NCI-H146 (cell line): ENCODE data around the gene CSMD2.

Experiments
- DNase-seq: peaks from one replicate; lab custom pipeline; 2025; lab: John Stamatoyannopoulos, UW

CSMD2 gene

DNA sequence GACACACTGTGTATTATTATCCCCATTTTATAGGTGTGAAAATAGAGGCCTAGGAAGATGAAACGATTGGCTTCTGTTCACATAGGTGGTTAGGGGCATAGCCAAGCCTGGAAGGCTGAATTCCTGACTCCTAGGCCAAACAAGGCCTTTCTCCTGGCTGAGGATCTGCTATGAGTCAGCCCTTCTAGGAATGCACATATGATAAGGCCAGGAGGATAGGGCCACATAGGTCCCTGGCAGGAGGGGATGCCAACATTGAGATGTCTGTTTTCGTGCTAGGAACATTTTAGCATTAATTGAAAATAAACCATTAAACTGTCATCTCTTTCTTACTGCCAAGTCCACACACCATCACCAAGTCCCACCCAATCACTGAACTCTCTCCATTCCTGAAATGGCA lies 9.2 kb downstream of the CSMD2 start:
- DNase-seq = no peak

GRCh38 chr1:34153246-34153645 lies 11.8 kb downstream of the CSMD2 start:
- DNase-seq = no peak

DNA sequence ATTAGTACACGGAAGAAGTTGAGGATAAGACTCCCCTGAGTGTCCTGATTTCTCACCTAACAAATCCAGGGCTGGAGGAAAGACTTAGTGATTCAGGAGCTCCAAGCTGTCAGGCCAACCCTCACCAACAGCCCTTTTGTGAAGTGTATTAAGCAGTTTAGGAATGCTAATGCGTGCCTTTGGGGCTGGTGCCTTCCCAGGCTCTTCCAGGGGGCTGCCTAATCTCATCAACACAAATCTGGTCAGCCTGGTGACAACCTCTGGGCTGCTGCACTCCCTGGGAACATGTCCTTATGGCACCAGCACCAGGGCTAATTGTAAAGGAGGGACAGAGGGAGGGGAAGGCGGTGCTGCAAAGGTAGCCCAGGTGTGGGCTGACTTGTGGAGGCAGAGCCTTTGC lies 15.5 kb downstream of the CSMD2 start:
- DNase-seq = no peak

GRCh38 chr1:34147301-34147700 lies 17.7 kb downstream of the CSMD2 start:
- DNase-seq = no peak

- no peak for DNase-seq
Observed at GRCh38 chr1:34144766-34145165, 20.3 kb downstream of the CSMD2 start.

DNA sequence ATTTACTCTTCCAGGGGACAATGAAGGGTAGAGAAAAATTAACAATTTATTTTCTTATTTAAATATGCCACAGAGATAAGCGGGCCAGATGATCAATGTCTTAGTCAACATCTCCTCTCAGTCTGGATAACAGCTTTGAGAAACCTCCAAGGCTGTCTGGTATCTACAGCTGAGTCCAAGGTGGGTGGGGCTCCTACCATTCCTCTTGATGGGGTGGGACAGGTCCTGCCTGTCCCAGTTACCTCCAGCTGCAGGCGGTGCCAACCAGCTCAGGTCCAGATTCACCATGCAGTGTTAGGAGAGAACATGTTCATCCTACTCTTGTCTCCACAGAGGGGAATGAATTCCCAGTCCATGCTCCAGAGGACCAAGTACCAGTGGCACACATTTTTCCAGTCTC lies 21.1 kb downstream of the CSMD2 start:
- no peak for DNase-seq

DNA sequence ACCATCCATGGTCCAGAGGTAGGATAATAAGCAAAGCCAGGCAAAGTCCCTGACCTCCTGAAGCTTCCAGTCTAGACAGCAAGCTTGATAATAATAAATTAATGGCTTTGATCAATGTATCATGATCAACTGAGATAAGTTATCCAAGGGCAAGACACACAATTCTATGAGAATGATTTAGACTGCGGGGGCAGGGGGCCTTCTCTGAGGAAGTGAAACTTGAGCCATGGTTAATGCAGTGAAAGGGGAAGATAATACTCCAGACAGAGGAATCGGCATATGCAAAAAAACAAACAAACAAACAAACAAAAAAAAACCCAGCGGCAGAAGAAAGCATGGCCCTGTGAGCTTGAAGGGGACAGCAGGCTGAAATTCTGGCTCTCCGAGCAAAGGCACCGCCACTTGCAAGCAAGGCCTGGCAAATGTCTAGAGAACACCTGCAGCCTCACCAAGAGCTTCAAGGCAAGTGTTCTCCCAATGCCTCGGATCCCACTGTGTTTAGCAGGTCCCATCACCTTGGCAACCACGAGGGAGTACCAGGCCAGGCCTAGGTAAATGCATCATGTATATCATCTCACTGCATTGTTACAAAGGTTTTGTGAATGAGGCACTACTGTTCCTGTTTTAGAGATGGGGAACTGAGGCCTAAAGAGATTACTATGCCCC lies 24.9 kb downstream of the CSMD2 start:
- no peak for DNase-seq

GRCh38 chr1:34137411-34137810 lies 27.6 kb downstream of the CSMD2 start:
- no peak for DNase-seq

DNA sequence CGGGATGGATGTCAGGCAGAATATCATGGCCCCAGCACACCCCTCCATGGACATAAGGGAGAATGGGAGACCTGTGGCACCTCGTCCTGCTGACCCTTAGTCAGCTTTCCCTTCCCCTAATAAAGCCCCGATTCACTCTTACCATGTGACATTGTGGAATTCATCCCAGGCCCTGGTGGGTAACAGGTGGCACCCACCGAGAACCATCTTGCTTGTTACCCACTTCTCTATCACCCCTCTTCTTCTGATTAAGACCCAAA lies 32.9 kb downstream of the CSMD2 start:
- no peak for DNase-seq

GRCh38 chr1:34131396-34132160 lies 33.5 kb downstream of the CSMD2 start:
- DNase-seq = no peak

GRCh38 chr1:34130306-34130705 lies 34.7 kb downstream of the CSMD2 start:
- no peak for DNase-seq

- no peak for DNase-seq
Observed at GRCh38 chr1:34129630-34130029, 35.4 kb downstream of the CSMD2 start.

DNA sequence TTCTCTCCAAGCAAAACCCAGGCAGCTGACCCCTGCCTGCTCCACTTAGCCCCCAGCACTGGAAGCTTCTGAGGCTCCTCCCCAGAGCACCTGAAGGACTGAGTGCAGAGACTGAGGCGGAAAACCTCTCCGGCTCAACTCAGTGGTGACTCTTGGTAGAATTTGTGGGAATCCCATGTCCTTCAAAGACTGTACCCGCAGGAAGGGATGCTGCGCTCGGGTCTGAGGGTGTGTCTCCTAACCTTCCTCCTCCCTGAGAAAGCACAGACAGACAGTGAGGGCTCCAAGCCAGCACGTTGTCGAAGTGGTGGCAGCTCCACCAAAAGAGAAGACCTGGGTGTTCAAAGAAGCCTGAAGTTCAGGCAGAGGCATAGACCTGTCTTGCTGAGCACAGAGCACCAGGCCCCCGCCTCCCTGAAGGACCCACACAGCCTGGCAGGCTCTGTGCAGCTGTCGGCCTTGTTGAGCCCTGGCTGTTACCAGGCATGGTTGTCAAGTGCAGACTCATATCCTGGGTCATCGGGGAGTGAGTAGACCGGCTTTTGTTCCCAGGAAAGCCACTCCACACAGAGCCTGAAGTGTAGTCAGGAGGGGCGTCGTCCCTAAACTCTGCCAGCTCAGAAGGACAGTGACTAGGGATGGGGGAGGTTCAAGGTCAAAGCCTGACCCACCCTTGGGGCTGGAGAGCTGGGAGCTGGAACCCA lies 36.7 kb downstream of the CSMD2 start:
- no peak for DNase-seq

DNA sequence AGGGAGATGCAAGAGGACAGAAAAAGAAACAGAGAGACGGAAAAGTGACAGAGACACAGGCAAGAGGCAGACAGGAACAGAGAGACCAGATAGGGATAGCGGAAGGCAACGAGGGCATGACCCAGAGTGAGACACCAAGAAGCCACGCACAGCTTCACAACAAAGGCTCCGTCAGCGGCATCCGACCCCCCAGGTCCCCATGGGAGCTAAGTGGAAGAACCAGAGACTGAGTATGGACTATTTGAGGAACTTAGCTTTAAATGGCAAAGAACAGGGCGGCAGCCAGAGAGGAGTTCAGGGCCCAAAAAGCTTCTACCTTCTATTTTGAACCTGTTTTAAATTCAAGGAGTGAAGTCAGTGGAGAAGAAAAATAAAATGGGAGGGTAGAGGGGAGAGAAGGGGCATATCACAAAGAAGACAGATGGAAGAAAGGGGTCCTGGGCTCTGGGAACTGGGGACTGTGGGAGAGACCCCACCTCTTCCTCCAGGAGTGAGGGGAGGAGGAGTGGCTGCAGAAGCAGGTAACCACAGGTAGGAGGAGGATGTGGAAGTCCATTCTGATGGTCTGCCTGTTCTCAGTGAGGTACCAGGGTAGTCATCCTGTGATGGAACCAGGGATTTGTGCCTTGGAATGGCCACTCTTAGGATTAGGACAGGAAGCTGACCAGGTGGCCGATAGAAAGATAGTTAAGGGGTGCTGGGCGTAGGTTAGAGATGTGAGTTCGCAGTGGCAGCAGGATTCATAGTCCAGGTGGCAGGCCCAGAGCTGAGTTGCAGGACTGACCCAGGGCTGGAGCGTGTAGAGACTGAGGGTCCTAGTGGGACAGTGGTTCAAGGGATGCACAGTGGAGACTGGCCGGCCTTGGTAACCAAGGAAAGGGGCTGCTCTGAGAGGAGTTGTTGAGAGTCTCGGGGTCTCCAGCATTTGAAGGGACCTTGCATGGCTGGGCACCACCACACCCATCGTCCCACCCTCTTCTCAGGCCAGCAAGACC lies 37.7 kb downstream of the CSMD2 start:
- DNase-seq = no peak

GRCh38 chr1:34126486-34126885 lies 38.5 kb downstream of the CSMD2 start:
- no peak for DNase-seq

DNA sequence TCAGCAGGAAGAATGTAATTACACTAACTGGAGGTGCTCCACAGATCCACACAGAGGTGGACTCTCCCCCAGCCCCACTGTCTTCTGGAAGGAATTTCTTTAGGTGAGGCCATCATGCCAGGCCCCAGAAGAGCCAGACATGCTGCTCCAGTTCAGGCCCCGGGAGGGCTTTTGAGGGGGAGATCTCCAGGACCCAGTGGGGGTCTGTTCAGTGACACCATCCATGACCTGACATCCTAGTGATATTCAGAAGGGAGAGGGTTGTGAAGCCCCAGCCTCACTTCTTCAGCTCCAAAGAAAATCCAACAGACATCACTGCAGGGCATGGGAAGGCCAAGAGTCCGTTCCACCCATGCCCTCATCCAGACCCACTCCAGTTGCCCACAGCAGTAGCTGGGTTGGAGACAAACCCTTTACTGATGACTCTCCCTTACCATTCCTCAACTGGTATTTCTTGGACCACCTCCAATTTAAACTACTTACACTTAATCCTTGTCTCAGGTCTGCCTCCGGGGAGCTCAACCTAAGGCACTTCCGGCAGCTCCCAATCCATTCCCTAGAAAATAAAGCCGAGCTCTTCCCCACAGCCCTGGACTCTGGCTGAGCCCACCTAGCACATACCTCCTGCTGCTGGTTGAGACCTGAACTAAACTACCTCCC lies 39.2 kb downstream of the CSMD2 start:
- no peak for DNase-seq

DNA sequence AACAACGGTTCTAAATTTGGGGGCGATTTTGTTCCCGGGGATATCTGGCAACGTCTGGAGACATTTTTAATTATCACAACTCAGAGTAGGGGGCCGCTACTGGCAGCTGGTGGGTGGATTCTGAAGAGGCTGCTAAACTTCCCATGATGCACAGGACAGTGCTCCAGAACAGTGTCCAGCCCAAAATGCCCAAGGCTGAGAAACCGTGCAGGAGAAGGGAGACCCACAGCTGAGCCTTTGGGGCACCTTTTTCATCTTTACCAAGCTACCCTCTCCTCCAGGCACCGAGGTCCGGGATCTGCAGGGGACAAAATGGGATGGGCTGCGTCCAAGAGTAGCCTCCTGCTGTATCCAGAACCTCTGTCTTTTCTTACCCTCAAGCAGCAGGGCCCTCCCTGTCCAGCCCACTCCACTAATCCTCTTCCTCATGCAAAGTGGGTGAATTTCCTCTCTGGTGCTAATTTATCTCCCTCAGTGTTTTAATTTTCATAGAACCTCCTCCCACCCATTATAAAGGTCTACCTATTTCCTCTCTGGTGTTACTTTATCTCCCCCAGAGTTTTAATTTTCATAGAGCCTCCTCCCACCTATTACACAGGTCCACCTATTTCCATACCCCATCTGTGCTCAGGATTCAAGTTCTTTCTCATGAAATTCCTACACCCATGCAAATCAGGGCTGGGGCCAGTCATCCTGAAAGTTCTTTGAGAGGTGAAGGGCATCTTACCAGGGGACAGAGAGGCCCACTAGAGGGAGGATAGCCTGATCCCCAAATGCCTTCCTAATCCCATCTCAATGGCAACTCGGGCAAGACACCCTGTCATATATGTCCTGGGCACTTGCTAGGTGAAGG lies 42.7 kb downstream of the CSMD2 start:
- DNase-seq = no peak

- no peak for DNase-seq
Observed at GRCh38 chr1:34115233-34115632, 49.8 kb downstream of the CSMD2 start.

DNA sequence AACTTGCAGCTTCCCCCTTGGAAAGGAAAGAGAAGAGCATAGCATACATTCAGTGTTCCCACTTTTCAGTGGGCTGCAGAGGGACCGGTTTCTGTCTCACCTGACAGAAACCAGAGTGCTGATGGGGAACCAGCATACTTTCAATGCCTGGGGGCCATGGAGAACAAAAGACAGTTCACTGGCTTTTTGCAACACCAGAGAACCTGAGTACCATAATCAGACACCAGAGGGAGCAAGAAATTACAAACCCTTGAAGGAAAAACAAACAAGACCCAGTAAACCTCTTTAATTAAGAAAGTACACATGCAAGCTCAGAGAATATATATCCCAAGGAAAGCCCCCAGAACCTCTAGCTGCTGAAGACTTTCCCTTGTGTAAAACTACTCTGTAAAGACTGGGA lies 51.1 kb downstream of the CSMD2 start:
- no peak for DNase-seq

GRCh38 chr1:34113362-34113761 lies 51.7 kb downstream of the CSMD2 start:
- DNase-seq = no peak

DNA sequence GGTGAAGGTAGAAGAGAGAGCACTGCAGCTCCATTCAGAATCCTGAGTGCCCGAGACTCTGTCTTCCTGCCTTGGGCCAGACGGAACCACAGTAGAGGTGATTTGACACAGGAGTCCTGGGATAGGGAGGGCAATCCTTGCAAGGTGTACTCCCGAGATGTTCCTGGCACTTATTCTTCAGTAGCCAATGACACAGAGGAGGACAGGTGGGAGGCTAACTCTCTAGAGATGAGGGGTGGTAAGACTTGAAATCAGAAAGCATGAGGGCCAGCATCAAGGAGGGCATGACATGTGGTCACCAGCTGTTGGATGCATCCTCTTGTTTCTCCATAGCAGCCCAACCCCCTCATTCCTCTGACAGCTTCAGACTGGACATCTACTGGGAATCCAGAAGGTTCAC lies 56.3 kb downstream of the CSMD2 start:
- DNase-seq = no peak
